Esophagus mucosa (tissue), 1 donor: ENCODE results near the gene SPEN. TPM values are rescaled to one million over a fixed set of nuclear protein-coding genes. Genes with fewer than 3 reads are reported as not detected.

Experiments
- ATAC-seq: fragments of 200-7000 bp; cut with Tn5 transposase; one replicate; pipeline ENCODE4 v1.9.1; 2020
- total RNA-seq: library from RNA; stranded (reverse); gene quantifications from one replicate; pipeline ENCODE4 v1.2.4, GENCODE V29; 2023
- donor health status: DM: yes; HTN: yes; CAD: no.

SPEN gene
- total RNA-seq, 1 donor from 2014 or later, result 25.1 TPM

GRCh38 chr1:15937146-15937545 lies 89.6 kb downstream of the SPEN start:
- no peak for ATAC-seq

GRCh38 chr1:15937706-15938168 lies 90.2 kb downstream of the SPEN start:
- ATAC-seq, result no peak

- no peak for ATAC-seq
Measured at GRCh38 chr1:15938628-15939161, 91.2 kb downstream of the SPEN start.

GRCh38 chr1:15939181-15940109 lies 91.9 kb downstream of the SPEN start:
- ATAC-seq, result no peak

- no peak for ATAC-seq
Measured at GRCh38 chr1:15940110-15941043, 92.9 kb downstream of the SPEN start.

GRCh38 chr1:15941044-15941840 lies 93.7 kb downstream of the SPEN start:
- no peak for ATAC-seq

- ATAC-seq, result no peak
Measured at GRCh38 chr1:15941899-15942660, 94.6 kb downstream of the SPEN start.

- no peak for ATAC-seq
Measured at GRCh38 chr1:15942661-15943327, 95.3 kb downstream of the SPEN start.

- no peak for ATAC-seq
Measured at GRCh38 chr1:15943328-15943991, 96.0 kb downstream of the SPEN start.

GRCh38 chr1:15943992-15944307 lies 96.4 kb downstream of the SPEN start:
- no peak for ATAC-seq

- ATAC-seq, result no peak
Measured at GRCh38 chr1:15944308-15945010, 97.0 kb downstream of the SPEN start.

- no peak for ATAC-seq
Measured at GRCh38 chr1:15945011-15945831, 97.7 kb downstream of the SPEN start.

GRCh38 chr1:15945832-15946448 lies 98.4 kb downstream of the SPEN start:
- no peak for ATAC-seq

GRCh38 chr1:15946571-15947381 lies 99.3 kb downstream of the SPEN start:
- ATAC-seq, result no peak

GRCh38 chr1:15947382-15948090 lies 100.0 kb downstream of the SPEN start:
- ATAC-seq, result no peak

- no peak for ATAC-seq
Measured at GRCh38 chr1:15948091-15948591, 100.6 kb downstream of the SPEN start.
